HS-5 (cell line): ENCODE results near the gene KIF5A.

Experiments
- DNase-seq: peaks from one replicate; pipeline ENCODE4 v3.0.0-alpha.2; 2012; ENCODE audit warnings: low read depth

The KIF5A gene

DNA sequence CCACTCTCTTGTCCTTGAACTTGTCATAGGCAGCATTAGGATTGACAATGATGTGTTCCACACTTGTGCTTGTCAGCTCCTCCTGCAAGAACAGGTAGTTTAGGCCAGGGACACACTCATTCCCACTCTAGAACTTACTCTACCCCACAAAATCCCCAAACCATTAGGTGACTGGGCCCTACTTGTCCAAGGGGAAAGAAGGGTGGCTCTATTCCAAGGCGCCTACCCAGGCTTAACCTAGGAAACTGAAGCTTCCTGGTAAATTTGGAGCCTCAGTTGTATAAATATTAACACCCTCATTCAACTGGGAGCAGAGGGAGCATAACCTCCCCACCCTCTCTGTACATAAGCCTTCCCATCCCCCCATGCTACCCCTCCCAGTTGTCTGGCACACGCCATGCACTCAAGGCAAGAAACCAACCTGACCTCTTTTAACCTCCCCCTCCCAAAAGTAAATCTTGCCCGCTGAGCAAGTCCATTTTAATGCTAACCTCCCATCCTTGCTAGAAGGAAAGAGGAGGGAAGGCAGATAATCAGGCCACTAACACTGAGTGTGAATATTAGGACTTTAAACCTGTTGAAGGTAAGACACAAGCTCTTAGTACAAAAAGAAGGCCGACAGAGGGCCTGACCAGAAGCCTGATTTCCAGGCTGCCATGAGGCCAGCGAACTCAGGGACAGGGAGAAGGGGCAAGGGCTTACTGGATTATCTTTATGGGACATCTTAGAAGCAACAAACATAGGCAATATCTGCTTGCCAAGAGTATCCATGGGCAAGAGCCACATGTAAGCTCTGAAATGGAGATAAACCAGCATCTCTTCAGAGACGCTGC is 13.9 kb upstream of the KIF5A start:
- no peak for DNase-seq

DNA sequence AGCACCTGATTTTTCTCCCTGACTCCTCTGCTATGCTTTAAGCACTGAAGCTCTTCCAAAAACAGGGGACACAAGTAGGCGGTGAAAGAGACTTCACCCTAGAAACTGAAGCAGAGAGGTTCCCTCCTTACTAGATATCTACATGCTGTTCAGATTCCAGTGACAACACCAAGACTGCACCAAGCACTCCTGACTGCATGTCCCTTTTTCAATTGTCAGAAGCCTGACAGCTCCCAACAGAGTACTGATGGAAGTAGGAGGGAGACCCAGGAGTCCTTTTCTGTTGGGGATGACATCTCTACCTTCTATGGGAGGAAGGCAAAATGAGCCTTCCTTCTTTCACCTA is 13.3 kb upstream of the KIF5A start:
- no peak for DNase-seq

DNA sequence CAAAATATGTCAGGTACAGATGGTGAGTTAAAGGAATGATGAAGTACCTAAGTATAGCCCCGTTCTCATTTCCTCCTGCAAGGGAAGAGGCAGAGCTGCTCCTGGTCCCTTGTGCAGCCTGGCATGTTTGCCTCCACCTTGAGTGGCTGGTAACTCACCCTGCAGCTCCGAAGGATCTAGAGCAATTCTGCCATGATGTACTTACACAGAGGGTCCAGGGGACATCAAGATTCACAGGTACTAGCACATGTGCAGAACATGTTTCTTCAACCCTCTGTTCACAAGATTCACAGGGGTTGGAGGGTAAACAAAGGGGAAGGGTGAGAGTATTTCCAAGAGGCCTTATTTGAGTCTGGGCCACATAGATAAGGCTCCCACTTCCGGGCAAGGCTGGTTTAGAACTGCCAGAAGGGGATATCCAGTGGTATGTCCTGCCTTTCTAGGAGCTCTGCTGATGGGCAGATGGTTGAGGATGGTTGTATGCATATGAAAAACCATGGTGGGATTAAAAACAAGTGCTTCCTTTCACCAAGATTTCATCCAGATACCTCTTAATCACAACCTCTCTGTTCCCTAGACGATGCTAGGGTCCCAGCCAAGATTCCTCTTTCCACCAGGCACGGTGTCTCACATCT is 10.6 kb upstream of the KIF5A start:
- DNase-seq: no peak

DNA sequence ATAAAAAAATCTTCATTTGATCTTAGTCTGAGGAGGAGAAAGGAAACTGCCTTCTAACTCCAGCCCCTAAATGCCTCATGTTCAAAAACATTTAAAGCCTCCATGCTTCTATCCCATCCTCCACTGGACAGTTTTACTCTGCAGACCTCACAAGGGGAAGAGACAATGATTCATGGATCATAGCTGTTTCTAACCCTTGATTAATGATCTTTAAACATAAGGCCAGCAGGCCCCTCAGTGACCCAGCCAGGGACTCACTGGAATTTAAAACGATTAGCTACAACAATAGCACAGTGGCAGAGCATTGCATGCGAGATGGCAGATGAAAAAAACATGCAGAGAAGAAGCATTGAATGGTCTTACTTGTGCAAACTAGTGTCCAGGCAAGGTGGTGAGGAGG is 8.8 kb upstream of the KIF5A start:
- DNase-seq: no peak

DNA sequence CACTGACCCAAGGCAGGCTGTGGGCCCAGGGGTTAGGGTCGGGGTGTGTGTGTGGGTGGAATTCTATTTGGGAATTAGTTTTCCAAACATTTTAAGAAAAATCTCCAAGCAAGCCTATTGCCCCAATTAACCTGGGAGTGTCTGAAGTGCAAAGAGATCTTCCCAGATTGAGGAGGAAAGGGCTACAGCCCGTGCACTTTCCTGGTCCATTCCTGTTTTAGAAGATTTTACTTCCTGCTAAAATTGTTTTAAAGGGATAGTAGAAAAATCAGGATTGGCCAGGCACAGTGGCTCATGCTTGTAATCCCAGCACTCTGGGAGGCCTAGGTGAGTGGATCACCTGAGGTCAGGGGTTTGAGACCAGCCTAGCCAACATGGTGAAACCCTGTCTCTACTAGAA is 8.1 kb upstream of the KIF5A start:
- no peak for DNase-seq

DNA sequence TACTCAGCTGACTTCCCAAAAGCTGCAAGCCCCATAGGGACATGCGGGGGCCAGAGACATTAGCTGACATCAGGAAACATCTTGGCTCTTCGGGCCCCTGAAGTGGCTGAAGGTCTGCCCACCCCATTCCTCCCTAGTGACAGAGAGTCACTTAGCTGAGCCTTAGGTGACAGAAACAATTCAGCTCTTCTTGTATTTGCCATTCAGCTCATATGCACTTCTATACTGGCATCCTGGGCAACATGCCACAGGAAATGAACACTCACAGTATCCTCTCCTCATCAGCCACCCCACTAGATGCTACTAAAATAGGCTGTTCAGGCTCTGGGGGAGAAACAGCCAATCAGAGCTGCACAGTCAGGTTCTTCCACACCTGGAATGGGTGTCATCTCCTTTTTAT is 6.3 kb upstream of the KIF5A start:
- DNase-seq: no peak

DNA sequence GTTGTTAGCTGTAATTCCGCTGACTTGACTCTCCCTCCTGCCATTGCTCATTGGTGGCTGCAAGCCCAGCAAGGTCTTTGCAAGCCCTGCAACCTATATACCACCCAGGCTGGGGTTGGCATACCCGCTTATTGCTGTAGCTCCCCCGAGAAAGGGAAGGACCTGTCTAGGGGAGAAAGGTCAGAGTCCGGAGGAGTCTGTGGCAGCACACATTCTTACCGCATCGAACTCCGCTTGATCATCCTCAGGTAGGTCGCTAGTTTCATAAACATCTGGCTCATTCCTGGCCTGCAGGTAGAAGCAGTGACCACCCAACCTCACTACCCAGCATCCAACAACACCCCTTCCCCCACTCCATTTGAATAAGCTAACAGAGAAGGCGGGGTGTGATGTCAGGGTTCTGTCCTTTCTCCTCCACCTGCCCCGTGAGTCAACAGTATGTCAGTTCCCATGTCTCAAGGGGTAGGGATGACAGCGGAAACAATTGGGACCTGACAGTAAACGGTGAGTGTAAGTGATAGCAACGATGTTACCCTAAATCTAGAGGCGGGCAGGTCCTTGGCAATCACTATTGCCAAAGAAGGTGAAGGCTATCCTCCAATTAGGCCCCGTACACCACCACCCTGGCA is 3.9 kb upstream of the KIF5A start:
- no peak for DNase-seq

DNA sequence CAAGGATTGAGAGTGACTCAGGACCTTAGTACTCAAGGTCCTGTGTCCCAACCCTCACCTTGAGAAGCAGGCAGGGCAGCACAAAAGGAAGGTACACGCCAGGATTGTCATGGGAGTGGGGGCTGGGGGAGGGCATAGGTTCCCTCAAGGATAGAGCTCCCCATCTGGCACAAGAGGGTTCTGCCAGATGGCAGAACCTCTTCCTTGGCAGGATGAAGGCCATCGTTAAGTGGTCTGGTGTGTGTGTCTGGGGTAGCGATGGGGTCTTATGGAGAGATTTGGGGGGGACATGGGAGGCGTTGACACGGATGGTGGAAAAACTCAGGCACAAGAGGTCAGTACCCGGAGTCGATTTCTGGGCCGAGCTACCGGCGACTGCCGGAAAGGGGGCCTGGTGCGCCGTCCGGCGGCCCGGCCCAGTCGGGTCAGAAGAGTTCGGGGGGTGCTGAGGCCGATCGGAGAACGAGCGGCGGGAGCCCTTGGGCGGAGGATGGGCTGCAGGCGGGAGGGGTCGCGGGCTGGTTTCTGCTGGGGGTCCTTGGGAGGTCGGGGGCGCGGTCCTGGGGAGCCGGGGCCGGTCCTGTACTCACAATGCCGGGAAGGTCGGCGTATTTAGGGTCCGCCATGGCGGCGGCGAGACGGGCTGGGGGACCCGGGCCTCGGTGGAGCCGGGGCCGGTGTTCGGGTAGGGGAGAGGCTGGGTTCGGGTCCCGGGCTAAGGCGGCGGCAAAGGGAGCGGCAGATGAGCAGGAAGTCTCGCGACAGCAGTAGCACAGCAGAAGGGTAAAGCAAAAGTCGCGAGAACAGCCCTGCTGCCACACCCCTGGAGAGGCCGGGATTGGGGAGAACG is 3.2 kb upstream of the KIF5A start, which contains the start of gene DCTN2:
Gene DCTN2 (minus strand): TSS at position 755 of the 850 bp plus-strand sequence. CDS start 129 bp downstream, at position 626.
- DNase-seq: peak; percentile 89

DNA sequence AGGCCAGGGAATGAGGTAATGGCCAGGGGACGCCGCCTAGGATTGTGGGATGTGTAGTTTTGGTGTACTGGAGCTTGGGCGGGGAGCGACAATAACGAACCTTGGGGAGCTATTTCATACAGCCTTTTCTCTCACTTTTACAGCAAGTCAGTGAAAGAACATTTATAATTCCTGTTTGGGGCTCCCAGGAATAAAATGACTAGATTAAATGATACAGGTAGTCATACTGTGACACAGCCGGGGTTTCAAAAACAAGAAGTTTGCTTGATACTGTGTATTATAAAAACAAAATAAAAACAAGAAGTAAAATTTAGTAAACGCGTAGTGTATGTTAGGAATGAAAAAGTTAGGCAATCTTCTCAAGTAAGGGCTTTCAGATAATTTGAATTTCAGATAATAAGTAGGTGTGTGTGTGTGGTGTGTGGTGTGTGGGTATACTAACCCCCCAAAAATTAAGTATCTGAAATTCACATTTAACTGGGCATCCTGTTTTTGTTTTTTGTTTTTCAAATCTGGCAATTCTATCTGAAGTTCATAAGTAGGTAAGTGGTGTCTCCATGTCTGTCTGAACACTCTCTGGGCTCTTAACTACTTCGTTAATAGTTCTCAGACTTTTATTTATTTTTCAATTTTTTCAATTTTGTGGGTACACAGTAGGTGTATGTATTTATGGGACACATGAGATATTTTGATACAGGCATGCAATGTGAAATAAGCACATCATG is 2.4 kb upstream of the KIF5A start:
- no peak for DNase-seq

DNA sequence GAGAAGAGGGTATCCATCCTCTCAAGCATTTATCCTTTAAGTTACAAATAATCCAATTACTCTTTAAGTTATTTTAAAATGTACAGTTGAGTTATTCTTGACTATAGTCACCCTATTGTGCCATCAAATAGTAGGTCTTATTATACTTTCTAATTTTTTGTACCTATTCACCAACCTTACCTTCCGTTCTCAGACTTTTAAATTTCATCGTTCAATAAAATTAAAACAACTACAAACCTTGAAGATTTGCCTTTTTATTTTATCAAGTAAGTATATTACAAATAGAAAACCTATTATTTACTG is 1.9 kb upstream of the KIF5A start:
- no peak for DNase-seq

DNA sequence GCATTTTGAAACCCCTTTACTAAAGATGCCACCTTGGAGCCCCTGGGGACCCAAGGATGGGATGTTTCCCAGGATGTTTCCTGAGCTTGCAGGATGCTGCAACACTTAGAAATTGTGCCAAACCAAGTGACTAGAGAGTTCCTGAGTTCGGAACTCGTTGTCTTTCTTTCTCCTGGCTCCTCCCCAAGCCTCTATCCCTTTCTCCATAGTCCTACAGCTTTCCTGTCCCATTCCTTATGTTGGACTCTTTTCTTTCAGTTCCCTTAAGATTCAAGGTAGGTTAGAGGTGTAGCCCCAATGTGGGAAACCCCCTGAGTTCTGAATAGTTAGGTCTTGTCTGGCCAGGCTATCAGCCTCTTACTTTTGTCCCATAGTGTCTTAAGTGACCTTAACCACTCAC is 1.4 kb upstream of the KIF5A start:
- no peak for DNase-seq

DNA sequence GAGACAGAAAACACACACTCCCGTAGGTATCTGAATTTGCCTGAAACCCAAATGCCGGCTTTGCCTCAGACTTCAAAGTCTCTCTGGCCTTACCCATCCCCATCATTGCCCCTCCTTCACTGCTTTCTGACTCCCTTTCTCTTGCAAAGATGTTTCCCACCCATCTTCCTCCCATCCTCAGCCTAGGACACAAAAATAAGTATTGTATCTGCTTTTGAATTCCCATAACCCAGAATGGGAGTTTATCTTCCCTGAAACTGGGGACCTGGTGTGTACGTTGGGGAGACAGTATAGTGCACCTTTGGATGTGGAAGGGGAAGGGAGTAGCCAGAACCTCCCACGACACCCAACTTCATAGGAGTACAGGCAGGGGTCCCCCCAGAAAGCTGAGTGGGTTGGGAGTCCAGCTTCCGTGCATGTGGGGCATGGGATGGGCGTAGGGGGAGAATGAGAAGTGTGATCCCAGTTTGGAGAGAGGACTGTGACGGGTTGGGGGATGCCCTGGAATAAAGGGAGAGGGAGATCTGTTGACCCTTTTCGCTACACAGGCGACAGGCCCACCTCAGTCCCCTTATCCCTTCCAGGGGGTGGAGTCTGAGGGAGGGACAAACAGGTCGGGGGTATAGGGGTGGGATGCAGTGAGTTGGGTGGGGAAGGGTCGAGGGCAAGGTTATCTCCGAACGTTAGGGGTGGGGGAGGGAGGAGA is 488 bp upstream of the KIF5A start:
- DNase-seq: no peak

DNA sequence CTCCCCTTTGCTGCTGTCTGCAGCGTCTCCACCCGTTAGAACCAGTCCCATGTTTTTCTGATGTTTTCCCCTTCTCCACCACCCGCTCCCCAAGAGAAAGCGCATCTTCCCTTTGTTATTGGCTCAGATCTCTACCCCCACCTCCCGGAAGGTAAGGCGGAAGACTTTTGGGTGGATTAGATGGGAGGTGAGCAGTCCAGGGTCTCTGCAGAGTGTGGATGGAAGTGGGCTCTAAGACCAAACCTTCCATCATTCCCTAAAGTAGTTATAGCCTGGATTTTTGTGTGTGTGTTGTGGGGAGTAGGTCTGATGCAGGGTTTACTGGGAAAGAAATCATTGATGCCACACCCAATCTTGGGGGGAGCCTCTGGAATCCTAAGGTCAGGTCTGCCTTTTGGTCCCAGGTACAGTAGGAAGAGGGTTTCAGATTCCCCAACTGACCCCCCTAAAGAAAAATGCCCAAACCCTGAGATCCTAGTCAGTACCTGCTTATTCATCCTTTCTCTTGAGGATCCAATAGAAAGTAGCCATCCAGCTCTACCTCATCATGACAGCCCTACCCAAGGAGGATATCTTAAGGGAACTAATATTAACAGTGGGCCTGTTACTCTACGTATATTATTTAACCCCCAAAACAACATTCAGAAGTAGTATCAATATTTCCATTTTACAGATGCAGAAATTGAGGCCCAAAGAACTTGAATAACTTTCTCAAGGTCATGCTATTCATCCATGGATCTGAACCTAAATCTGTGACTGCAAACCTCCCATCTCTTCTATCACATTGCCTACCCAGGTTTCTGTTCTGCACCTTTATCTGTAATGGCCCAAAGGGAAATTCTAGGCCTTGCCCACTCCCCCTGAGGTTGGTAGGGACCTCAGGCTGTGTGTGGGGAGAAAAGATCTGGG is 1.1 kb downstream of the KIF5A start:
- no peak for DNase-seq

DNA sequence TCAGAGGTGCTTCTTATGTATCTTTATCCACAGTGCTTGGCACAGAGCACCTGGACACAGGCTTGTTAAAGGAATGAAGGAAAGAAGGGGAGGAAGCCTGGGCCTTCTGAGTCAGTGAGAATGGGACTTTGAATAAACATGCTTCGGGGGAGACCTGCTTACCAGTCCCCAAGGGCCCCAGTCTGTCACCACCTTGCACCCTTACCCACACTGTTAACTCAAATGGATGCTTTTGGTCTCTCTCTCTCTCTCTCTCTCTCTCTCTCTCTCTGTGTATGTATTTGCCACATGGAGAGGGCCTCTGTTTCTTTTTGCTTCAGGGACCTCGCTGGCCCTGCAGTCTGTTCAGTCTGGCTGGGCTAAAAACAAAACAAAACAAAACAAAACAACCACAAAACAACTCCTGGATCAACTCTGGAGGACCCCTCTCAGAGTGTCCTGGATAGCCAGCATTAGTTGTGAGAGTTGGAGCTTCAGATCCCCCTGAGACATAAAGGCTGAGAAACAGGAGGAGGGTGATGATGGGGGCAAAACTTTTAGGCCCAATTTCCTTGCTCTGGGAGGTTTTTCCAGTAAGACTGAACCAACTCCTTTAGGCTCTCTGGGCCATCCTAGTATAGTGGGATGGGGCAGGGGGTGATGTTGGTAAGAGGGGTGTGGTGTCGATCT is 1.9 kb downstream of the KIF5A start:
- no peak for DNase-seq

DNA sequence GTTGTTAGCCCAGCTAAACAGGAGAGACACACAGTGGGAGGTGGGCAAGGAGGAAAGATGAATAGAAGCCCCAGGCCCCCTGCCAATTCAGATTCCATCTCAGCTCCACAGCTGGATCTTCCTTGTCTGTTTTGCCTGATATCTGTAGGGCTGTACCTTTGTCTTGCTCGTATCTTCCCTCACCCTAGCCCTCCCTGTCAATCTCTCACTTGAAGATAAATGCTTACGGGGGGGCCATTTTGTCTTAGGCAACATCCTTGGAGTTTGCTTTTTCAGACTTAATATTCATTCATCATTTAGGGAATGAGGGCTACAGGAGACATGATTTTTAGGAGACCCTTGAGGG is 2.4 kb downstream of the KIF5A start:
- no peak for DNase-seq

DNA sequence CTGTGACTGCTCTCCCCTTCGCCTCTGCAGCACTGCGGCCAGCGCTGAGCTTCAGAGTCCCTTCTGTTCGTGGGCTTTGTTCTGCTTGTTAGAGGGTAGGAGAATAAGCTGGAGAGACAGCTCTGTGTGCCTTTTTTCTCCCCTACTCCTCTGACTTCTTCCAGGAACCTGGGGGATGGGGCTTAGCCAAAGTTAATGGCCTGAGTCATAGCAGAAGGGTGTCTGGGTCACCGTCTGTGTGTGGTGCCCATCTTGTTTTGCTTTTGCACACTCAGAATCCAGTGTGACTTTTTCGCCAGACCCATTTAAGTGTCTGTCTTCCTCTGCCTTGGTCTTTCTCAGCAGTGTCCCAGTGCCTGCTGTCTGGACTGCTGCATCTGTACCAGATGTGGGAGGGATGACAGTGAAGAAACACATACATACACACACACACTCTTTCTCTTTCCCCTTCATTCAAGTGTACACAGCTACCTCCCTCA is 3.0 kb downstream of the KIF5A start:
- no peak for DNase-seq

DNA sequence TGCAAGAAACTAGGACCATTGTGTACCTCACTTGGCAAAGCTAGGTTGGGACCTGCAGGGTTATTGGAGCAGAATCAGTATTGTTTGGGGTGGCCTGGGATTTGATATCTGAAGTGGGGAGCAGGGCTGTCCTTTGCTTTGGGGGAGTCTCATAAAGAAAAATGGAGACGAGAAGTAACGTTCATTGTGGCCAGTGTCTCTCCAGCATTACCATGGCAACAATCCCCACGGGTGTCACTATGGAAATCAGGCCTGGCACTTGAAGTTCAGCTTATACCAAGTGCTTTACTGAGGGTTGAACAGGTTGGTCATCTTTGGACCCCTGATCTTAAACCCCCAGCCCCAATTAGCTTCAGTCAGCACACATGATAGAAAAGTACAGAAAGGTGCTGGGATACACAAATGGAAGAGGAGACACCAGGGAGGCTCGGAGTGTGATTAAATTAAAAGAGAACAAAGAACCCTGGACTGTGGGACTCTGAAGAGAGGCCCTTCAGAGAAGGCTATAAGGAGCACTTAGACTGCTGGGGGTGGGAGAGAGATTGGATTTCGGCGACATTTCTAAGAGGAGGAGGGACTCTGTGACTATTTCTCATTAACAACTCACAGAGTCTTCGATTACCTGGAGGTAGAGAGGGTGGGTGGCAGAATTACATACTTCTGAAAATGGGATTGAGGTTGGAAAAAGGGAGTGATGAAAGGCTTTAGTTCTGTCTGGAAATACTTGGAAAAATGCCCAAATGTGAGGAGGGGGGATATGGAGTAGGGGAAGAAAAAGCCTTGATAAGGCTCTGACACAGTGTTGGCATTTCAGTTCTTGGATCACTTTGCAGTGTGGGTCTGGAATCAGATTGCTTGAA is 3.7 kb downstream of the KIF5A start:
- no peak for DNase-seq

DNA sequence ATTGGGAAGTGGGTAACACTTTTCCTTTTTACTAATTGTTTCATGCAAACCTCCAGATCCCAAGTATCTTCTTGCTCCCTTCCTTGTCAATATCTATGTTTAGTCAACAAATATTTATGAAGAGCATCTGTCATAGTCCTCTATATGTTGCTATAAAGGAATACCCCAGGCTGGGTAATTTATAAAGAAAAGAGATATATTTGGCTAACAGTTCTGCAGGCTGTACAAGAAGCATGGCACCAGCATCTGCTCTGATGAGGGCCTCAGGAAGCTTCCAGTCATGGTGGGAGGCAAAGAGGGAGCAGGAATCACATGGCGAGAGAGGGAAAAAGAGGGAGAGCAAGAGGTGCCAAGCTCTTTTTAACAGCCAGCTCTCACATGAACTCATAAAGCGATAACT is 4.6 kb downstream of the KIF5A start:
- DNase-seq: no peak

DNA sequence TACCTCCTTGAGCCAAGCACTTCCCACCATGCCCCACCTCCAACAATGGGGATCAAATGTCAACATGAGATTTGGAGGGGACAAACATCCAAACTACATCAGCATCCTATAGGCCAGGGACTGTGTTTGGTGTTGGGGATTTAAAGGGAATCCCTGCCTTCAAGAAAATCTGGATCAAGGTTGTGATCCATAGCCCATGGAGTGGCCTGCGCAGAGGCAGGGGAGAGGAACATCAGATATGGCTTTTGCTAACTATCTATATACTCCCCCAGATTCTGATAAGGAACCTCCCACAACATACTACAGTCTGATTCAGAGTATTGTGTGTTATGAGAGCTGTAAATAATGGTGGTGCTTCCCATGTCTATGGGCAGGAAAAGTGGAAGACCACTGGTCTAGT is 5.1 kb downstream of the KIF5A start:
- no peak for DNase-seq
